ENCODE data around the gene EMILIN3.

EMILIN3 gene

GRCh38 chr20:41360831-41361756 lies 5.5 kb downstream of the EMILIN3 start (continued):
- no peak for TF ChIP-seq PPARA (CRISPR knock-in tag; IDR thresholded peaks at IDR 0.05; ENCODE audit: borderline replicate concordance)
- no peak for TF ChIP-seq BACH2 (CRISPR knock-in tag; IDR thresholded peaks at IDR 0.05; ENCODE audit: borderline replicate concordance)
- no peak for TF ChIP-seq GLIS3 (CRISPR knock-in tag; IDR thresholded peaks at IDR 0.05)
- TF ChIP-seq ZFP3 (CRISPR knock-in tag; IDR thresholded peaks at IDR 0.05) = no peak
- TF ChIP-seq ZNF565 (CRISPR knock-in tag; conservative IDR thresholded peaks at IDR 0.05; ENCODE audit: low read depth) = no peak

DNA sequence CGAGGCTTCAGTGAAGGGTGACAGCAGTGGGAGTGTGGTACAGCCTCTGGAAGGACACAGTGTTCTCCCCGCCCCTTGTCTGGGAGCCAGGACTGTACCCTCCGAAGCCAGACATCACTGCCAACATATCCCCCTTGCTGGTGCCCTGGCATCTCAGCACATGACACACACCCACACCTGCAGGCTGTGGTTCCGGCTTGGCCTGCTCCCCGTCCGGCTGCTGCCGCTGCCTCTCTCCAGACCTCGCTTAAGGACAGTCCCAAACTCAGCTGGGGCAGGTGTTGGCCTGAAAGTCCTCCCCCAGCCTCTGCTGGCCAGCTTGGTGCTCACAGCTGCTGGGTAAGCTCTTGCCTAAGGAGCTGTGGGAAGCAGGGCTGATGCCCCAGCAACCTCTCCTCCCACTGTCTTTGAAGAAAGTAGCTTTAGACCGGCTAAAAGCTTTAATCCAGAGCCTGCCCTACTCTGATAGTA lies 7.0 kb downstream of the EMILIN3 start:
- TF ChIP-seq PPARA (CRISPR knock-in tag; IDR thresholded peaks at IDR 0.05; ENCODE audit: borderline replicate concordance) (no peak), TOX (CRISPR knock-in tag; IDR thresholded peaks at IDR 0.05; ENCODE audit: borderline replicate concordance) (no peak), ARNTL (CRISPR knock-in tag; IDR thresholded peaks at IDR 0.05; ENCODE audit: borderline replicate concordance, low read depth) (no peak), SNAI2 (CRISPR knock-in tag; IDR thresholded peaks at IDR 0.05) (no peak), OSR1 (CRISPR knock-in tag; IDR thresholded peaks at IDR 0.05) (no peak), RARB (CRISPR knock-in tag; IDR thresholded peaks at IDR 0.05) (no peak), BACH2 (CRISPR knock-in tag; IDR thresholded peaks at IDR 0.05; ENCODE audit: borderline replicate concordance) (no peak), ZC3H10 (CRISPR knock-in tag; IDR thresholded peaks at IDR 0.05) (no peak), ZFP30 (CRISPR knock-in tag; IDR thresholded peaks at IDR 0.05) (no peak), TCF4 (CRISPR knock-in tag; IDR thresholded peaks at IDR 0.05; ENCODE audit: borderline replicate concordance) (no peak), ISL1 (CRISPR knock-in tag; IDR thresholded peaks at IDR 0.05) (no peak), CREB5 (CRISPR knock-in tag; IDR thresholded peaks at IDR 0.05; ENCODE audit: low read depth) (no peak), ZNF70 (CRISPR knock-in tag; IDR thresholded peaks at IDR 0.05) (no peak), GLIS3 (CRISPR knock-in tag; IDR thresholded peaks at IDR 0.05) (no peak)
- TF ChIP-seq, protein P1, sequence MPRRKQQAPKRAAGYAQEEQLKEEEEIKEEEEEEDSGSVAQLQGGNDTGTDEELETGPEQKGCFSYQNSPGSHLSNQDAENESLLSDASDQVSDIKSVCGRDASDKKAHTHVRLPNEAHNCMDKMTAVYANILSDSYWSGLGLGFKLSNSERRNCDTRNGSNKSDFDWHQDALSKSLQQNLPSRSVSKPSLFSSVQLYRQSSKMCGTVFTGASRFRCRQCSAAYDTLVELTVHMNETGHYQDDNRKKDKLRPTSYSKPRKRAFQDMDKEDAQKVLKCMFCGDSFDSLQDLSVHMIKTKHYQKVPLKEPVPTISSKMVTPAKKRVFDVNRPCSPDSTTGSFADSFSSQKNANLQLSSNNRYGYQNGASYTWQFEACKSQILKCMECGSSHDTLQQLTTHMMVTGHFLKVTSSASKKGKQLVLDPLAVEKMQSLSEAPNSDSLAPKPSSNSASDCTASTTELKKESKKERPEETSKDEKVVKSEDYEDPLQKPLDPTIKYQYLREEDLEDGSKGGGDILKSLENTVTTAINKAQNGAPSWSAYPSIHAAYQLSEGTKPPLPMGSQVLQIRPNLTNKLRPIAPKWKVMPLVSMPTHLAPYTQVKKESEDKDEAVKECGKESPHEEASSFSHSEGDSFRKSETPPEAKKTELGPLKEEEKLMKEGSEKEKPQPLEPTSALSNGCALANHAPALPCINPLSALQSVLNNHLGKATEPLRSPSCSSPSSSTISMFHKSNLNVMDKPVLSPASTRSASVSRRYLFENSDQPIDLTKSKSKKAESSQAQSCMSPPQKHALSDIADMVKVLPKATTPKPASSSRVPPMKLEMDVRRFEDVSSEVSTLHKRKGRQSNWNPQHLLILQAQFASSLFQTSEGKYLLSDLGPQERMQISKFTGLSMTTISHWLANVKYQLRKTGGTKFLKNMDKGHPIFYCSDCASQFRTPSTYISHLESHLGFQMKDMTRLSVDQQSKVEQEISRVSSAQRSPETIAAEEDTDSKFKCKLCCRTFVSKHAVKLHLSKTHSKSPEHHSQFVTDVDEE (CRISPR knock-in tag; IDR thresholded peaks at IDR 0.05) = no peak

GRCh38 chr20:41358717-41359116 lies 7.9 kb downstream of the EMILIN3 start:
- ATAC-seq = no peak
- TF ChIP-seq POU6F1 (CRISPR knock-in tag; IDR thresholded peaks at IDR 0.05; ENCODE audit: borderline replicate concordance, low read depth) (no peak), ZC3H10 (CRISPR knock-in tag; IDR thresholded peaks at IDR 0.05) (no peak), ZNF8 (CRISPR knock-in tag; IDR thresholded peaks at IDR 0.05) (no peak), BACH2 (CRISPR knock-in tag; IDR thresholded peaks at IDR 0.05; ENCODE audit: borderline replicate concordance) (no peak), ARNTL (CRISPR knock-in tag; IDR thresholded peaks at IDR 0.05; ENCODE audit: borderline replicate concordance, low read depth) (no peak), PPARA (CRISPR knock-in tag; IDR thresholded peaks at IDR 0.05; ENCODE audit: borderline replicate concordance) (no peak), ZFP30 (CRISPR knock-in tag; IDR thresholded peaks at IDR 0.05) (no peak), ESRRG (CRISPR knock-in tag; IDR thresholded peaks at IDR 0.05) (no peak), SNAI2 (CRISPR knock-in tag; IDR thresholded peaks at IDR 0.05) (no peak), RARB (CRISPR knock-in tag; IDR thresholded peaks at IDR 0.05) (no peak), CSDC2 (CRISPR knock-in tag; IDR thresholded peaks at IDR 0.05) (no peak), TOX (CRISPR knock-in tag; IDR thresholded peaks at IDR 0.05; ENCODE audit: borderline replicate concordance) (no peak), ZFP3 (CRISPR knock-in tag; IDR thresholded peaks at IDR 0.05) (no peak), ZNF565 (CRISPR knock-in tag; conservative IDR thresholded peaks at IDR 0.05; ENCODE audit: low read depth) (no peak), TCF4 (CRISPR knock-in tag; IDR thresholded peaks at IDR 0.05; ENCODE audit: borderline replicate concordance) (no peak), GLIS3 (CRISPR knock-in tag; IDR thresholded peaks at IDR 0.05) (no peak), ISL1 (CRISPR knock-in tag; IDR thresholded peaks at IDR 0.05) (no peak)
- TF ChIP-seq, protein P1 (CRISPR knock-in tag; IDR thresholded peaks at IDR 0.05) = no peak
- TF ChIP-seq, protein P2, sequence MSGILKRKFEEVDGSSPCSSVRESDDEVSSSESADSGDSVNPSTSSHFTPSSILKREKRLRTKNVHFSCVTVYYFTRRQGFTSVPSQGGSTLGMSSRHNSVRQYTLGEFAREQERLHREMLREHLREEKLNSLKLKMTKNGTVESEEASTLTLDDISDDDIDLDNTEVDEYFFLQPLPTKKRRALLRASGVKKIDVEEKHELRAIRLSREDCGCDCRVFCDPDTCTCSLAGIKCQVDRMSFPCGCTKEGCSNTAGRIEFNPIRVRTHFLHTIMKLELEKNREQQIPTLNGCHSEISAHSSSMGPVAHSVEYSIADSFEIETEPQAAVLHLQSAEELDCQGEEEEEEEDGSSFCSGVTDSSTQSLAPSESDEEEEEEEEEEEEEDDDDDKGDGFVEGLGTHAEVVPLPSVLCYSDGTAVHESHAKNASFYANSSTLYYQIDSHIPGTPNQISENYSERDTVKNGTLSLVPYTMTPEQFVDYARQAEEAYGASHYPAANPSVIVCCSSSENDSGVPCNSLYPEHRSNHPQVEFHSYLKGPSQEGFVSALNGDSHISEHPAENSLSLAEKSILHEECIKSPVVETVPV (CRISPR knock-in tag; IDR thresholded peaks at IDR 0.05) = no peak

More for the DNA sequence above, 7.0 kb downstream of the EMILIN3 start:
- ATAC-seq = no peak
